OCI-LY1 (cell line): ENCODE results near the gene KRTCAP3.

Experiments used
- EZH2 ChIP-seq: fragments of 200-600 bp; sonication (generic), shearing (Covaris generic); IDR thresholded peaks from 2 replicates; pipeline ENCODE4 v1.8.0; 2017; ENCODE audit warnings: borderline replicate concordance, mixed run types, mild to moderate bottlenecking, antibody characterized with exemption, low read length, moderate library complexity, mixed read lengths
- TF ChIP-seq, protein P1 (sequence below): fragments of 200-600 bp; sonication (generic), shearing (Covaris generic); IDR thresholded peaks from 2 replicates; pipeline ENCODE4 v1.5.1; 2017; ENCODE audit warnings: mild to moderate bottlenecking, antibody characterized with exemption, low read length, moderate library complexity, mixed read lengths

DNA sequence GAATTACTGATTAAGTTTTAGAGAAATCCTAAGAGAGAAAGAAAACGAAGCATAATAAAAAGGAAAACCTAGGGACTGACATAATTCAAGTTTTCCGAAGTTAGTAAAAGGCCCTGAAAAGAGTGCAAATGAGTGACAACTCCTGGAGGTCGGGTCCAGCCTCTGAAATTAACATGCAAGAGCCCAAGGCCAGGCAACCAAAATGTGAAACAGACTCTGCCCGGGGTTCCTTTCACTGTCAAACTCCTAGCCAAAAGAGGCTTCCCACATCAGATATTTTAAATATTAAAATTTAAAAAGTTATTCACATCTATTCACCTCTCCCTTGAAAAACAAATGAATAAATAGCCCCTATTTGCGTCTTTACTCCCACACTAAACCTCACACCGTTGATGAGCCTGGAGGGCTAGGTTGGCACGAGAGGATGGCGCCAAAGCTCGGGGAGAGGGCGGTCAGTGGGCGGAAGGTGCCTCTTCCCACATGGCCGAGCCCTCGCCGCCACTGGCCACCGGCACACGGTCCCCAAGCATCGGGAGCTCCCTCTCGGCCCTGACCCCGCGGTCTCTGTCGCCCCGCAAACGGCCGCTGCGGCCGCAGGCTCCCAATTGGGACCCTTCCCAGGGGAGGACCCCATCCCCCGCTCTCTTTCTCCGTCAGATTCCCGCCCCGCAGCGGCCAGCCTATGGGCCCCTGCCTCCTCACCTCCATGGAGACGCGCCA is 33.4 kb upstream of the KRTCAP3 start:
- TF ChIP-seq, protein P1, sequence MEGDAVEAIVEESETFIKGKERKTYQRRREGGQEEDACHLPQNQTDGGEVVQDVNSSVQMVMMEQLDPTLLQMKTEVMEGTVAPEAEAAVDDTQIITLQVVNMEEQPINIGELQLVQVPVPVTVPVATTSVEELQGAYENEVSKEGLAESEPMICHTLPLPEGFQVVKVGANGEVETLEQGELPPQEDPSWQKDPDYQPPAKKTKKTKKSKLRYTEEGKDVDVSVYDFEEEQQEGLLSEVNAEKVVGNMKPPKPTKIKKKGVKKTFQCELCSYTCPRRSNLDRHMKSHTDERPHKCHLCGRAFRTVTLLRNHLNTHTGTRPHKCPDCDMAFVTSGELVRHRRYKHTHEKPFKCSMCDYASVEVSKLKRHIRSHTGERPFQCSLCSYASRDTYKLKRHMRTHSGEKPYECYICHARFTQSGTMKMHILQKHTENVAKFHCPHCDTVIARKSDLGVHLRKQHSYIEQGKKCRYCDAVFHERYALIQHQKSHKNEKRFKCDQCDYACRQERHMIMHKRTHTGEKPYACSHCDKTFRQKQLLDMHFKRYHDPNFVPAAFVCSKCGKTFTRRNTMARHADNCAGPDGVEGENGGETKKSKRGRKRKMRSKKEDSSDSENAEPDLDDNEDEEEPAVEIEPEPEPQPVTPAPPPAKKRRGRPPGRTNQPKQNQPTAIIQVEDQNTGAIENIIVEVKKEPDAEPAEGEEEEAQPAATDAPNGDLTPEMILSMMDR, result no peak
- no peak for TF ChIP-seq EZH2
